Fibroblast of lung (primary cell): ENCODE measurements around the gene NFE2L1. TPM values are rescaled to one million over a fixed set of nuclear protein-coding genes. Genes with fewer than 3 reads are reported as not detected.

ENCODE experiments used
- DNase-seq, 2 donors: peaks; one replicate each; pipeline versions ENCODE4 v3.0.0 to v3.0.0-alpha.2; 2010; ENCODE audit warnings: low read depth in 2 of 2
- H2AFZ ChIP-seq: 2 replicates; pipeline ENCODE4 v1.5.1; 2012; ENCODE audit warnings: low read length, control low read depth, inconsistent platforms
- H3K27ac ChIP-seq: 2 replicates; pipeline ENCODE4 v1.5.1; 2011; ENCODE audit warnings: low read length, control low read depth; ENCODE audit not compliant: insufficient read depth
- H3K27me3 ChIP-seq: 2 replicates; pipeline ENCODE4 v1.5.1; 2011; ENCODE audit warnings: mild to moderate bottlenecking, low read length; ENCODE audit not compliant: control insufficient read depth, insufficient read depth
- H3K36me3 ChIP-seq: 2 replicates; pipeline ENCODE4 v1.5.1; 2011; ENCODE audit warnings: low read length; ENCODE audit not compliant: control insufficient read depth, insufficient read depth
- H3K4me1 ChIP-seq: 2 replicates; pipeline ENCODE4 v1.5.1; 2011; ENCODE audit warnings: low read length; ENCODE audit not compliant: control insufficient read depth, insufficient read depth; ENCODE audit errors: extremely low read depth
- H3K4me2 ChIP-seq: 2 replicates; pipeline ENCODE4 v1.5.1; 2011; ENCODE audit warnings: low read length, control low read depth; ENCODE audit not compliant: insufficient read depth; ENCODE audit errors: extremely low read depth
- H3K4me3 ChIP-seq, 4 experiments: fragments of 200-600 bp in 1 of 4; sonication (generic) in 1 of 4; replicated peaks in 1 of 4; 2 replicates each; pipeline ENCODE4 v1.5.1; 2011 to 2016; ENCODE audit warnings: low read length in 4 of 4, low read depth in 3 of 4, mild to moderate bottlenecking in 3 of 4, control low read depth in 2 of 4, inconsistent platforms in 1 of 4, mixed read lengths in 1 of 4; ENCODE audit not compliant: insufficient read depth in 1 of 4; ENCODE audit errors: control extremely low read depth in 1 of 4
- H3K79me2 ChIP-seq: 2 replicates; pipeline ENCODE4 v1.5.1; 2012; ENCODE audit warnings: mild to moderate bottlenecking, low read length, inconsistent platforms; ENCODE audit not compliant: control insufficient read depth, insufficient read depth
- H3K9ac ChIP-seq: 2 replicates; pipeline ENCODE4 v1.5.1; 2011; ENCODE audit warnings: mild to moderate bottlenecking, low read length, control low read depth; ENCODE audit not compliant: insufficient read depth
- H3K9me3 ChIP-seq: 2 replicates; pipeline ENCODE4 v1.5.1; 2012; ENCODE audit warnings: low read depth, low read length; ENCODE audit not compliant: control insufficient read depth, insufficient read depth
- H4K20me1 ChIP-seq: 2 replicates; pipeline ENCODE4 v1.5.1; 2011; ENCODE audit warnings: low read length; ENCODE audit not compliant: control insufficient read depth, insufficient read depth; ENCODE audit errors: extremely low read depth
- CTCF ChIP-seq, 2 donors: IDR thresholded peaks in 1 of 2; conservative IDR thresholded peaks in 1 of 2; 1 replicate in 1 of 2; 2 replicates in 1 of 2; pipeline ENCODE4 v1.5.1; 2011 to 2012; ENCODE audit warnings: low read length in 2 of 2, control low read depth in 1 of 2, inconsistent platforms in 1 of 2, low read depth in 1 of 2, mild to moderate bottlenecking in 1 of 2
- EZH2 ChIP-seq: IDR thresholded peaks from 2 replicates; pipeline ENCODE4 v1.5.1; 2012; ENCODE audit warnings: low read length, control low read depth, mild to moderate bottlenecking; ENCODE audit errors: missing control alignments
- polyA plus RNA-seq, 2 donors: library from polyadenylated mRNA; depleted of rRNA in 1 of 2; stranded (reverse) in 1 of 2; unstranded in 1 of 2; fragments of >200 nt; gene quantifications; 2 replicates each; pipeline ENCODE4 v1.2.1, GENCODE V29; 2011 to 2012; ENCODE audit warnings: missing spikeins in 1 of 2
- total RNA-seq: library from RNA; depleted of rRNA; stranded (reverse); fragments of >200 nt; gene quantifications from 2 replicates; pipeline ENCODE4 v1.2.1, GENCODE V29; 2014

Gene NFE2L1
- total and polyA plus RNA-seq, 2 donors (not counting 1 experiment from before 2014, with no cell fraction given): 162 to 200 TPM

- Histone ChIP-seq H3K4me2 (peak overlapping the region; percentile 67), H3K4me3 (peak overlapping the region; percentile 1 to 55 (median 40)), H2AFZ (peak overlapping the region; percentile 33), H3K9ac (no peak overlapping the region), H3K27ac (no peak overlapping the region), H3K79me2 (no peaks in the 10 kb centered on the region), H3K4me1 (no peaks in the 10 kb centered on the region), H3K27me3 (peaks cover 14% of the 10 kb centered on the region), H4K20me1 (no peaks in the 10 kb centered on the region), H3K36me3 (no peaks in the 10 kb centered on the region), H3K9me3 (no peaks in the 10 kb centered on the region)
- peak; percentile 33 to 35 for DNase-seq
- peak; percentile 48 to 65 for TF ChIP-seq CTCF (conservative IDR thresholded peaks at IDR 0.05 in 1 of 2, IDR thresholded peaks at IDR 0.05 in 1 of 2; ENCODE audit: low read depth in 1 of 2, low read length in 2 of 2)
- TF ChIP-seq EZH2: no peak
These were observed 36.6 kb upstream of the NFE2L1 start for GRCh38 chr17:48011405-48012150.

GRCh38 chr17:48012151-48012520 is 36.0 kb upstream of the NFE2L1 start:
- DNase-seq: no peak
- Histone ChIP-seq H3K9ac (no peak overlapping the region), H3K79me2 (no peaks in the 10 kb centered on the region), H3K4me1 (no peaks in the 10 kb centered on the region), H3K27ac (no peak overlapping the region), H3K36me3 (no peaks in the 10 kb centered on the region), H2AFZ (no peak overlapping the region), H3K4me2 (peak overlapping the region; percentile 67), H3K9me3 (no peaks in the 10 kb centered on the region), H3K4me3 (peak overlapping the region; percentile 1 to 55 (median 40)), H4K20me1 (no peaks in the 10 kb centered on the region), H3K27me3 (peaks cover 14% of the 10 kb centered on the region)
- TF ChIP-seq EZH2 (no peak), CTCF (conservative IDR thresholded peaks at IDR 0.05 in 1 of 2, IDR thresholded peaks at IDR 0.05 in 1 of 2; ENCODE audit: low read depth in 1 of 2, low read length in 2 of 2) (no peak)

DNA sequence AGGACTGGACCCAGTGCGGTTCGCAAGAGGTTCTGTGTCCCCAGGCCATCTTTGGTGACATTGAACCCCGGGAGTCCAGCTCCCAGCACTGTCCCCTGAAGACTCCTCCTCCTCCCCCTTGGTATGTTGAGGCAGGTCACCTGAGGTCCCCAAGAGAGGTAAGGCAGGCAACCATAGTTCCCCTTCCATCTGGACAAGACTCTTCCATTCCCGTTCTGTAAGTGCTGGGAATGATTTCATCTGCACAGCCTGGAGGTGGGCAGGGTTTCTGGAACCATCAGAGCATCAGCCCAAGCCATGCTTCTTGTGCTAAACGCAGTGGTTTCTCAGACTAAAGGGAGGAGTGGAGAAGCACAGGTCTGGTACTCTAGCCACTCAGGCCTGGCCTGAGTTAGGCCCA is 35.5 kb upstream of the NFE2L1 start:
- H3K9ac ChIP-seq: no peak overlapping the region
- H3K27me3 ChIP-seq: peaks cover 14% of the 10 kb centered on the region
- no peak for TF ChIP-seq CTCF (conservative IDR thresholded peaks at IDR 0.05 in 1 of 2, IDR thresholded peaks at IDR 0.05 in 1 of 2; ENCODE audit: low read depth in 1 of 2, low read length in 2 of 2)
- TF ChIP-seq EZH2: peak; percentile 56
- no peak overlapping the region for H3K4me2 ChIP-seq
- H4K20me1 ChIP-seq: no peaks in the 10 kb centered on the region
- no peaks in the 10 kb centered on the region for H3K79me2 ChIP-seq
- H3K4me1 ChIP-seq: no peaks in the 10 kb centered on the region
- peak overlapping the region in 1 of 4 experiments; percentile 12 for H3K4me3 ChIP-seq
- H2AFZ ChIP-seq: no peak overlapping the region
- no peak overlapping the region for H3K27ac ChIP-seq
- no peaks in the 10 kb centered on the region for H3K9me3 ChIP-seq
- H3K36me3 ChIP-seq: no peaks in the 10 kb centered on the region
- DNase-seq: no peak
